Stimulated activated CD4-positive, alpha-beta T cell treated with anti-CD3 and anti-CD28 coated beads, Interleukin-12 subunit alpha, Interleukin-12 subunit beta, amount 100 ng/mL, for 24 hours (primary cell): ENCODE data around the gene LBR.
"Not testable (repeated sequence)": the region's sequence is repeated elsewhere in the genome, so short reads cannot be mapped to it uniquely, and the experiment has no call there.

Experiments used
- DNase-seq, 2 experiments: peaks; one replicate each; pipeline ENCODE4 v3.0.0-alpha.2; 2020; ENCODE audit warnings: low read depth in 2 of 2

The LBR gene

DNA sequence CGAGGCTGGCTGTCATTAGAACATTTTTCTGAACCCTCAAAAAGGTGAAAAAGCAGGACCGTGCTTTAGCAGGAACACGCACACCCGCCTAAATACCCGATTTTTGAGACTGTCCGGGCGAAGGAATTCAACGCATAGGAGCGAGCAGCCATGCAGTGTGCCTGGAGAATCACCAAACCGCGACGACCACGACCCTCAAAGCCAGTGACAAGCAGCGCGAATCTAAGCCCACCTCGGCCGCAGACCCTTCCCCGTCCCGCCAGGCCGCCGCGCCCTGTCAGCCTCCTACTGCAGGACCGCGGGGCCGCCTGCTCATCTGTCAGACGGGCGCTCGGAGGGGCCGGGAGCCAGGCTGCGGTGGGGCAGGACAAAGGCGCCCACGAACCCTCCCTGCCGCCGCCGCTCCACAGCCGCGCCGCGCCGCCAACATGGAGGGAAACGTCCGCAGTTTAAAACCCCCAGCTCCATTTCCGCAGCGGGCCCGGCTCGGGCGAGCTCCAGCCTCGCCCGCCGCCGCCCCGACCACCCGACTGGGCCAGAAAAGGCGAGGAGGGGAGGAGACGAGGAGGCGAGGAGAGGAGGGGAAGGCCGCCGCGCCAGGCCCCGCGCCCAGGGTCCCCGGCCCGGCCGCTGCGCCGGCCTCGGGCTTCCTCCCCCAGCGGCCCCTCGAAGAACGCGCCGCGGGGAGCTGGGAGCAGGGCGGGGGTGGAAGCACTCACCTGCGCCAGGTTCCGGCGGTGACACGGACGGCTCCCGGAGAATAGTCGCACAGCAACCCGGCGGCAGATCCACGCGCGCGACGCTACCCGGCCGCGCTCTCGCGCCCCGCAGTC is at the start of gene LBR:
TSS of gene LBR (minus strand) at position 804 of the 833 bp plus-strand sequence. CDS start 3,963 bp downstream, outside the sequence.
- DNase-seq: peak in 1 of 2 experiments; percentile 24

DNA sequence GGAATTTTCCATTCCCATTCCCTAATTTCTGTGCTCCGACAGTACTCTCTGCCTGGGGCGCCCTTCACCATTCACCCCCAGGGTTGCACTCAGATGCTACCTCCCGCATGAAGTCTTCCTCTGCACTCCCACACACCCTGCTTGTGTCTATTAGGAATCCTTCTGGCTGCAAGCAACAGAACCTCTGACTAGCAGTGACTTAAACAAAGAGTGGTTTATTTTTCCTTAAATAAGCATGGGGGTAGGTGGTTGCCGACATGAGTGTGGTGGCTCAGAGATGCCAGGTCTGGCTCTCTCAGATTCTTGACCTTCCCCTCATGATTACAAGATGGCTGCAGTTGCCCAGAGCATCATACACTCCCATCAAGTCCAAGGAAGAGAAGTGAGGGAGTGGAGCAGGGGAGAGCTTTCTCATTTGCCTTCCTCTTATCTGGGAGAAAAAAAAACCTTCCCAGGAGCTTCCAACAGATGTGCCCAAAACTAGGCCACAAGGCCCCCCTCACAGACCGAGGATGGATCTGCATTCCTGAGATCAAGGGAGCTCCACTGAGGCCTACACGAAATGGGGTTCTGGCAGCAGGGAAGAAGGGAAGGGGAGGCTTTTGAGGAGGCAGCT is 49.6 kb upstream of the LBR start:
- no peak for DNase-seq

GRCh38 chr1:225476538-225476988 is 48.7 kb upstream of the LBR start:
- DNase-seq: no peak

DNA sequence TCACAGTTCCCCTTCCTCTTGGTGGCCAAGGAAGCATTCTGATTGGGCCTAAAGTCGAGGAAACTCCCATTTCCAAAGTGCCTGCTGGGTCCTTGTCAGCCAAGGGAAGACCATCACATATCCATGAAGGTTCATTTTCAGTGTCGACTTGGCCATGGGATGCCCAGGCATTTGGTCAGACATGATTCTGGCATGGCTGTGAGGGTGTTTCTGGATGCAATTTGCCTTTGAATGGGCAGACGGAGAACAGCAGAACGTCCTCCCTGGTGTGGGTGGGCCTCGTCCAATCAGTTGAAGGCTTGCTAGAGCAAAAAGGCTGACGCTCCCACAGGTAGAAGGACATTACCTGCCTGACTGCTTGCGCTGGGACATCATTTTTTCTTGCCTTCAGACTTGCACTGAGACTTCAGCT is 48.3 kb upstream of the LBR start:
- DNase-seq: no peak

DNA sequence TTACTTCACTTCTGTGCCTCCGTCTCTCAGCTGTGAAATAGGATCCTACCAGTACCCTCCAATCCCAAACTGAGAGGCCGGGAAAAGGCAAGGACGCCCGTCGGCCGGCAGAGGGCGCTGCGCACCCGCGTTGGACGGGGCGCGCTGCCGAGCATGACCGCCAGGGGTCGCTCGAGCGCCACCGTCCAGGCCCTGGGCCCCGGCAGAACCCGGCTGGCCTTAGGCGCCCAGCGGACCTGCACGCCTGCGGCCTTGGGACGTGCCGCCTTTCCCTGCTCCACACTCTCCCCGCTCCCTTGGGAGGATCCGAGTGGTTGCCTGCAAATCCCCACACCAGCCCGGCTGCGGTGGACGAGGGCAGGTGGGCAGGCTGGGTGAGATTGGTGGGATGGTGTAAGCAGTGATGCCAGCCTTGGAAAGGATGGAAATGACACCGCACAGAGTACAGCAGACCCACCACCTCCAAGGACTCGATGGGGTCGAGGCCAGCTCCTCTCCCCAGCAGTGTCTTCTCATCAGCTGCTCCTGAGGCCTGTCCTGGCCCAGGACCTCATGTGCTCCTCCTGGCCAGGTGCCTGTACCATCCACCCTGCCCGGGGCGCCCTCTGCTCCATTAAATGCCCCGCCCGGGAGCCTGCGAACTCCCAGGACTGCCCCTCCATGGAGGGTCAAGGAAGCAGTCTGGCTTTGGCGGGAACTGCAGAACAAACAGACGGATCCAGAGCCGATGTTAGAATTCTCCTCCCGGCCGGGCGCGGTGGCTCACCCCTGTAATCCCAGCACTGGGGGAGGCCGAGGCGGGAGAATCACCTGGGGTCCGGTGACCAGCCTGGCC is 47.4 kb upstream of the LBR start:
- DNase-seq: peak; percentile 32 to 51

DNA sequence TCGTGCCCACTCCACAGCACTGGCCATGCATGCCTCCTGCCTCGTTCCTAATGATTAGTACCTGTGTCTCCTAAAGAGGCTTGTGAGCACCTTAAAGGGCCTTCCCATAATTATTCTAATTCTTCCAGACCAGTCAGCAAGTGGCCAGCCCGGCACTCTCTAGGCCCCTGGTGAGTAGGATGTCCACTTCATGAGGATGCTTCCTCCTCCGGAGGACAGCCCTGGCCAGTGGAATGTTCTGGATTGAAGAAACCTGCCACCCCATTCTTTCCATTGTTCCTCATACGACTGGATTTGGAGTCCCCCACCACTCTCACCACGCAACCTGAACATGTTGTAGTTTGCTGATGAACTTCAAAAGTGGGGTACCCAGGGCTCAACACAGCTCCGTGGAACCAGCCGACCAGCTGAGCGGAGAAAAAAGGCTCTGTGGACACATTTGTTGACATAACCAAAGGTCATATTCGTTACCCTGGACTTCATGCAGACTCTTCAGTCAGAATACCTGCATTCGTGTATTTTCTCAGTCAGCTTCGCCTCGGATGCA is 46.7 kb upstream of the LBR start:
- no peak for DNase-seq

DNA sequence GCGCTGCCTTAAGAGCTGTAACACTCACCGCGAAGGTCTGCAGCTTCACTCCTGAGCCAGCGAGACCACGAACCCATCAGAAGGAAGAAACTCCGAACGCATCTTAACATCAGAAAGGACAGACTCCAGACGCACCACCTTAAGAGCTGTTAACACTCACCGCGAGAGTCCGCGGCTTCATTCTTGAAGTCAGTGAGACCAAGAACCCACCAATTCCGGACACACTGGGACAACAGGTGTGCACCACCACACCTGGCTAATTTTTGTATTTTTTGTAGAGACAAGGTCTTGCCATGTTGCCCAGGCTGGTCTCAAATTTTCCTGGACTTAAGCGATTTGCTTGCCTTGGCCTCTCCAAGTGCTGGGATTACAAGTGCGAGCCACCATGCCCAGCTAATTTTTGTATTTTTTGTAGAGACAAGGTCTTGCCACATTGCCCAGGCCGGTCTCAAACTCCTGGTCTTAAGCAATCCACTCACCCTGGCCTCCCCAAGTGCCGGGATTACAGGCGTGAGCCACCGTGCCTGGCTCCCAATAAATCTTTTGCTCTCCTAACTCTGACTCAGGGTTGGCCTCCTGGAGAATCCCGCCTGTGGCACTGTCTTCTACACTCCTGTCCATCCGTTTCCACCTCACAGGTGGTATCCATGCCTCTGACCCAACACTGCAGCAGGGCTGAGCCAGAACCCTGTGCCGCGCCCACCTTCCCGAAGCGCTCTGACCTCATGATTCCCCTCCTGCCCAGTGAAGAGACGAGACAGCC is 46.0 kb upstream of the LBR start:
- not testable (repeated sequence) for DNase-seq

DNA sequence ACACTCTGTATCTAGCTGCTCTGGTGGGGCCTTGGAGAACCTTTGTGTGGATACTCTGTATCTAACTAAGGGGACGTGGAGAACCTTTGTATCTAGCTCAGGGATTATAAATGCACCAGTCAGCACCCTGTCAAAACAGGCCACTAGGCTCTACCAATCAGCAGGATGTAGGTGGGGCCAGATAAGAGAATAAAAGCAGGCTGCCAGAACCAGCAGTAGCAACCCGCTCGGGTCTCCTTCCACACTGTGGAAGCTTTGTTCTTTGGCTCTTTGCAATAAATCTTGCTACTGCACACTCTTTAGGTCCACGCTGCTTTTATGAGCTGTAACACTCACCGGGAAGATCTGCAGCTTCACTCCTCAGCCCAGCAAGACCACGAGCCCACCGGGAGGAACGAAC is 45.4 kb upstream of the LBR start:
- DNase-seq: not testable (repeated sequence)

GRCh38 chr1:225471453-225472301 is 43.8 kb upstream of the LBR start:
- no peak for DNase-seq

DNA sequence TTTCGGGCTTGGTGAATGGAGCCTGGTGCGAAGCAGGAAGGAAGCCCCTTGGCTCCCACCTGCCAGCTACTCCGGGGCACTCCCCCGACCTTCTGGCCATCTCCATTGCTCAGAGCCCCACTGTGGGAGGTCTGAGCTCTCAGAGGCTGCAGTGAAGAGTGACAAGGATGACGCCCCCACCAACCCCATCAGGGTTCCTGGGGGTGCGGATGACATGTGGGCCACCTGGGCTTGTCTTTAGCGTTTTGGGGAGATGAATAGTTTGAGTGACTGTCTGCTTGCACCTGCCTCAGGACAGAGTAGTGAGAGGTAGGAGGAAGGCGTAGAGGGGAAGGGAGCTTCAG is 43.2 kb upstream of the LBR start:
- DNase-seq: no peak

DNA sequence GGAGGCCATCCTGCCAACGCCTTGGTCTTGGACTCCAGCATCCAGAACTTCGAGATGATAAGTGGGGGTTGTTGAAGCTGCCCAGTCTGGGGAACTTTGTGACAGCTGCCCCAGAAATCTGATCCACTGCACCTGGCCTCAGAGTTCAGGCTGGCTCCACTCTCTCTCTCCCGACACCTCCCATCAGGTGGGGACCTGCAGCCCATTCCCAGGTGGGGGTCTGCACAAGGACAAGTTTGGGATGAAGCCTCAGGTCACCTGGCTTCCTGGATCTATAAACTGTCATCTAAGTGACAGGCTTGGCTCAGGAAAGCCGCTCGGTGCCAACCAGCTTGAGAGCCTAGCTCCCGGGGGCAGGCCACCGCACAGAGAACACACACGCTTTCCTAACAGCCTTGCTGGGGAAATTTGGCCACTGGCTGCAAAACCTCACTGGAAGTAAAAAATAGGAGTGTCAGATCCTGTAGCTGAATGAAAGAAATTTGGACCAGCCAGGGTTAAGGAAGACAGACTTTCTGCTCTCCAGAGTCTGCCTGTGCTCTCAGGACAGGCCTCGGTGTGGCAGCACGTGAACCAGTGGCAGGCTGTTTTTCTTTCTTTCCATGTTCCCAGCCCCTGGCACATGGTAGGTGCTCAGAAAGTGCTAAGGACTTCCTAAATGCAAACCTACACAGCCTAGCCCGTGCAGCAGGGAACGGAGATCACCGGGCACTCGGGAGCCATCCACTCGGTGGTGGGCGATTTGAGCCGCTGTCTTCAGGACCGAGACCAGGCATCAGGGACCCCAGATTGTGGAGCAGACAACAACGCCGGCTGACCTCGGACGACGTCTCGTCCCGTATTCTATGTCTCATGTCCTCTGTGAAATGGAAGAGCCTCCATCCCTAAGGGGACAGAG is 42.6 kb upstream of the LBR start:
- DNase-seq: no peak

DNA sequence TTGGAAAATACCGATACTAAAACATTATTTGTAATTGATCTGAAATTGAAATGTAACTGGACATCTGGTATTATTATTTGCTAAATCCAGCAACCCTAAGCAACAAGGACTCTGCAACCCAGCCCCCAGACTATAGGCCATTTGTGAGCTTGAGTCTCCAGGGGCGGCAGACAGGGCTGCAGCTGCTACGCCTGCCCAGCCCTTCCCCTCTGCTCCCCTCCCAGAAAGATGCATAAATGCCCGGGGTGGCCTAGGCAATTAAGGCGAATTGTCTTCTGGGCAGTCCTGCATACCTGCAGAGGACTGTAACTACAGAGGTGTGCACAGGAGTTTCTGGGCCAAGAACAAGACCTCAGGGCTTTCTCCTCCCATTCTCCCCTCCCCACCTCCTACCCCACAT is 41.2 kb upstream of the LBR start:
- no peak for DNase-seq

DNA sequence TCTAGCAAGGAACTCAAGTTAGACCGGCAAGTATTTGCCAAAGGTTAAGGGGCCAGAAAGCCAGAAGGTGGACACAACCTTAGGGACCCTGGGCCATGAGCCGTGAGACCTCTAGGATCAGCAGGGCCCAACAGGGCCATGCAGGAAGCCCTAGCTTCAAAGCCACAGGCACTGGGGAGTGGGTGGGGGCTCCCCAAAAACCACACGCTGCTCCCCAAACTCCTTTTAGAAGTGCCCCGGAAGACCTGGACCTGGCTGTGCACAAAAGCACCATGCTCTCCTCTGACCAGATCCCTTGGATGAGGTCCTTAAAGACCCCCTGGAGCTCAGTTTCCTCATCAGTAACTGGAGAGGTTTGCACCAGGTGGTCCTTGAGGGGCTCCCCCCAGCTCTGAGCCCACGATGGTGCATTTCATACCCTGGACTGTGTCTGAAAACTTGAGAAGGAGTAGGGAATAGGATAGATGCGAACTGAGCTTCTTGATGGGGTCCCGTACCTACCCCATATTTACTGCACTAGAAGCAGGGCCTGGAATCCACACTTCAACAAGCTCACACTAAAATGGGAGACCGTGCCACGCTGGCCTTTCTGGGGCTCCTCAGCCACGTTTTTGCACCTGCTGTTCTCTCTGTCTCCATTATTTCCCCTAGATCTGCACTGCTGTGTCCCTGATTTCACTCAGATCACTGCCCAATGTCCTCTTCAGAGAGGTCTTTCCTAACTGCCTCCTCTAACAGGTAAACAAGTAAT is 40.6 kb upstream of the LBR start:
- DNase-seq: no peak

GRCh38 chr1:225467193-225468020 is 39.6 kb upstream of the LBR start:
- DNase-seq: peak; percentile 66 to 69

DNA sequence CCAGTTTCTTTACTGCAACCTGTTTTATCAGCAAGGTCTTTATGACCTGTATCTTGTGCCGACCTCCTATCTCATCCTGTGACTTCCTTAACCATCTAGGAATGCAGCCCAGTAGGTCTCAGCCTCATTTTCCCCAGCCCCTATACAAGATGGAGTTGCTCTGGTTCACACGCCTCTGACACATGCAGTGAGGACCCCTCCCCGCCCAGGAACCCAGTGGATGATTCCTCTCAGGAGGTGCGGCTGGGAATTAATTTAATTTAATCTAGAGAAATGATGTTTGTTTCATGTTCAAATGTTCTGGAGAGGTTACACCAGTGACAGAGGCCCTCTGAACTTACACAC is 39.0 kb upstream of the LBR start:
- DNase-seq: no peak

GRCh38 chr1:225465793-225466517 is 38.1 kb upstream of the LBR start:
- DNase-seq: no peak
